Uterine smooth muscle cell (primary cell): ENCODE data around the gene OR52H1. TPM values are rescaled to one million over a fixed set of nuclear protein-coding genes. Genes with fewer than 3 reads are reported as not detected.

ENCODE experiments used
- total RNA-seq: library from RNA; depleted of rRNA; stranded (reverse); fragments of >200 nt; gene quantifications from 2 replicates; pipeline ENCODE4 v1.2.3, GENCODE V29; 2014

The OR52H1 gene
- total RNA-seq: 0.66 and 1.1 TPM in 2 replicates

DNA sequence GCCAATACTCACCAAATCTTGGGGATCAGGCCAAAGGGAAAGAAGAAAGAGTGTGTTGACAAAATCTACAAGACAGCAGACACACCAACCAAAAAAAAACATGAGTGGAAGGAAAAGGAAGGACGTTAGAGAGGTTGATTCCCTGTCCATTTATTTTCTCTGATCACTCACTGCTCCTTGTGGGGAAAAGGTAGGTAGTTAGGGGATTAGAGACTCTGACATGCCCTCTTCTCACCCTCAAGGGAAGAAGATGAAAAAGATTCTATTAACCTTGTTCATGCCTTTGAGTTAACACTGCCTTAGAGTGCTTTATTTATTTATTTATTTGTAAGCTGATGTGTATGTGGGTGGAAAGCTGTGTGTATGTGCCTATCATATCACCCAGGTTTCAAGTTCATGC is at the start of gene OR52H1:
TSS of gene OR52H1 (minus strand) at position 101 of the 400 bp plus-strand sequence. CDS start 3,035 bp downstream, outside the sequence.

GRCh38 chr11:5596607-5597201 is 48.4 kb upstream of the OR52H1 start, which contains the start of gene TRIM6:
TSS of gene TRIM6 (plus strand) at chr11:5596637. CDS start at chr11:5596898, 261 bp downstream.

DNA sequence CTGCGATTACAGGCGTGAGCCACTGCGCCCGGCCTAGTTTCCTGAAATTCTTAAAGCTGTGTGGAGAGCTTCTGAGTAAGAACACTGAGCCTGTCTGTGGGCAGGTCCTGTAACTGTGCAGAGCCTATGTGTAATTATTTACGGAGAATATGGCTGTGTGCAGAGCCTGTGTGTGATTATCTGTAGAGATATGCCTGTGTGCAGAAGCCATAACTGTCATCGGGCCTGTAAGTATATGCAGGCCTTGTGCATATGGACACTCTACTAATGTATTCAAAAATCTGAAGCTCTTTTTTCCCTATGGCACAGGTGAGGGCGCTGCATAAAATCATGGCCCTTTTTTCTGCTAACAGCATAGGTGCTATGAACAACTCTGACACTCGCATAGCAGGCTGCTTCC is 32.2 kb upstream of the OR52H1 start, which contains the start of gene OR52B6:
TSS of gene OR52B6 (plus strand) at position 301 of the 400 bp plus-strand sequence. CDS start at position 301, 0 bp downstream.

GRCh38 chr11:5516599-5516998 is 31.7 kb downstream of the OR52H1 start, which contains the start of gene UBQLNL:
TSS of gene UBQLNL (minus strand) at chr11:5516699. CDS start at chr11:5516441, 258 bp downstream.

DNA sequence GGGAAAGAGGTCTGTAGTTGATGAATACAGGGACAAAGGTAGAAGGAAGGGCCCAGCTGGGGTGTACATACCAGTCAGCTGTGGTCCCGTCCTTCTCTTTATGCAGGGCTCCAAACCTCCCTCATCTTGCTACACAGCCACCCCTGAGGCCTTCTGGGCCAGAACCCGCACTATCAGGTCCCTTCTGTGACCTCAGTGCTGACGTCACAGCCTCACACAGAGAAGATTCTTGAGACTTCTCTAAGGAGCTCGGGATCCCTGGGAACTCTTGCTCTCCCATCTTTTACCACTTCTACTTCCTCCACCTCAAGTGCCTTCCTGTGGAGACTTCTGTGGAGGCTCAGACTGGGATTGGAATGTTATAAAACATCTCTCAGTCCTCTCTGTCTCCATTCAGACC is 38.5 kb downstream of the OR52H1 start, which contains the start of gene UBQLN3:
TSS of gene UBQLN3 (minus strand) at position 155 of the 400 bp plus-strand sequence. CDS start 399 bp downstream, outside the sequence.

Other genes with a start within 250 kb of the OR52H1 start
- 0.11 TPM in 1 of 2 replicates, not detected in the other for gene OR51B4, start 246.6 kb downstream of the OR52H1 start, total RNA-seq
- 0.12 TPM in 1 of 2 replicates, not detected in the other for gene OR51B2, start 224.2 kb downstream of the OR52H1 start, total RNA-seq
- 0.12 TPM in 1 of 2 replicates, not detected in the other for gene OR51B5, start 205.0 kb downstream of the OR52H1 start, total RNA-seq
- not detected in 2 replicates for gene OR51B6, start 197.0 kb downstream of the OR52H1 start, total RNA-seq
- gene OR51M1, start 164.7 kb downstream of the OR52H1 start, total RNA-seq: 0.11 TPM in 1 of 2 replicates, not detected in the other
- not detected in 2 replicates for gene OR51Q1, start 126.4 kb downstream of the OR52H1 start, total RNA-seq
- gene OR51I1, start 107.0 kb downstream of the OR52H1 start, total RNA-seq: 0.11 TPM in 1 of 2 replicates, not detected in the other
- gene OR51I2, start 99.2 kb downstream of the OR52H1 start, total RNA-seq: not detected in 2 replicates
- gene OR52D1, start 59.9 kb downstream of the OR52H1 start, total RNA-seq: not detected in 2 replicates
- gene UBQLN3, start 38.6 kb downstream of the OR52H1 start, total RNA-seq: 0.12 TPM in 1 of 2 replicates, not detected in the other
- not detected in 2 replicates for gene UBQLNL, start 31.8 kb downstream of the OR52H1 start, total RNA-seq
- not detected in 2 replicates for gene OR52B6, start 32.3 kb upstream of the OR52H1 start, total RNA-seq
- gene TRIM6, start 48.1 kb upstream of the OR52H1 start, total RNA-seq: 6.5 and 12.2 TPM in 2 replicates
- gene TRIM34, start 76.5 kb upstream of the OR52H1 start, total RNA-seq: 10.1 and 12.6 TPM in 2 replicates
- gene TRIM5, start 136.5 kb upstream of the OR52H1 start, total RNA-seq: 37.6 and 52.2 TPM in 2 replicates
- gene TRIM22, start 141.2 kb upstream of the OR52H1 start, total RNA-seq: 46.7 and 73.4 TPM in 2 replicates
- gene OR56B1, start 187.9 kb upstream of the OR52H1 start, total RNA-seq: not detected in 2 replicates
- not detected in 2 replicates for gene OR52N4, start 205.7 kb upstream of the OR52H1 start, total RNA-seq
- gene OR52N5, start 234.8 kb upstream of the OR52H1 start, total RNA-seq: not detected in 2 replicates
- not detected in 2 replicates for gene OR52N1, start 242.7 kb upstream of the OR52H1 start, total RNA-seq